Body of pancreas (tissue), 4 donors: ENCODE results near the gene CLVS2. TPM values are rescaled to one million over a fixed set of nuclear protein-coding genes. Genes with fewer than 3 reads are reported as not detected.

ENCODE experiments used
- ATAC-seq: fragments of 150-250 bp; one replicate; pipeline ENCODE4 v1.9.1; 2016
- DNase-seq, 4 donors: peaks; one replicate each; pipeline ENCODE4 v3.0.0-alpha.2; 2019
- H3K27ac ChIP-seq, 4 donors: fragments of 200-600 bp; sonication (generic); 1 replicate in 3 of 4; 2 replicates in 1 of 4; pipeline versions ENCODE4 v1.5.1 to v1.6.1; 2016 to 2019; ENCODE audit warnings: mild to moderate bottlenecking in 1 of 4, mixed read lengths in 1 of 4, moderate library complexity in 1 of 4
- H3K27me3 ChIP-seq, 2 donors: fragments of 200-600 bp; sonication (generic); one replicate each; pipeline ENCODE4 v1.6.0; 2016; ENCODE audit warnings: mild to moderate bottlenecking in 1 of 2
- H3K36me3 ChIP-seq, 2 donors: fragments of 200-600 bp; sonication (generic); replicated peaks in 1 of 2; 2 replicates each; pipeline ENCODE4 v1.5.1; 2016; ENCODE audit warnings: low read depth in 2 of 2; ENCODE audit not compliant: insufficient read depth in 1 of 2
- H3K4me1 ChIP-seq: fragments of 200-600 bp; sonication (generic); one replicate; pipeline ENCODE4 v1.6.0; 2016
- H3K4me3 ChIP-seq, 2 donors: fragments of 200-600 bp; sonication (generic); 1 replicate in 1 of 2; 2 replicates in 1 of 2; pipeline ENCODE4 v1.5.1; 2016 to 2019
- H3K9me3 ChIP-seq, 3 donors: fragments of 200-600 bp; sonication (generic); 1 replicate in 2 of 3; 2 replicates in 1 of 3; pipeline ENCODE4 v1.5.1; 2016
- CTCF ChIP-seq, 7 experiments: fragments of 450-650 bp in 4 of 7; fragments of 200-600 bp in 3 of 7; sonication (generic) in 3 of 7; IDR thresholded peaks; one replicate each; pipeline ENCODE4 v1.5.1; 2016 to 2019; ENCODE audit warnings: antibody characterized with exemption in 7 of 7
- POLR2A ChIP-seq, 3 donors: fragments of 450-650 bp; IDR thresholded peaks; one replicate each; pipeline ENCODE4 v1.6.1; 2016; ENCODE audit warnings: antibody characterized with exemption in 3 of 3, mild to moderate bottlenecking in 2 of 3
- WGBS, 2 donors: methylation state at CpG; one replicate each; pipeline ENCODE4 v1.1.5; 2017; 5-methylcytosine and 5-hydroxymethylcytosine counted together
- intact Hi-C: fragments of 100-400 bp; cut with DNase I; formaldehyde crosslinking; loops from one replicate; pipeline ENCODE4 v1.15.1; 2023
- total RNA-seq, 2 donors: library from RNA; depleted of rRNA; stranded (reverse); fragments of >200 nt; gene quantifications; one replicate each; pipeline ENCODE4 v1.1.0, GENCODE V29; 2016

CLVS2 gene
- total RNA-seq, 2 donors from 2014 or later, result under 0.01 TPM; not detected in 1

GRCh38 chr6:123017104-123017682, 21.2 kb downstream of the CLVS2 start:
- TF ChIP-seq POLR2A (IDR thresholded peaks at IDR 0.05), result no peak
- TF ChIP-seq CTCF (IDR thresholded peaks at IDR 0.05), result no peak
- 42 to 49% methylated on average over 5 of the region's 5 CpGs for WGBS, 2 donors
- ATAC-seq, result no peak

GRCh38 chr6:123022975-123023374, 26.9 kb downstream of the CLVS2 start:
- H3K27me3 ChIP-seq, result no peaks in the 10 kb centered on the region
- no peak overlapping the region for H3K27ac ChIP-seq
- H3K9me3 ChIP-seq, result no peaks in the 10 kb centered on the region
- no peak overlapping the region for H3K4me3 ChIP-seq
- H3K4me1 ChIP-seq, result no peaks in the 10 kb centered on the region
- TF ChIP-seq POLR2A (IDR thresholded peaks at IDR 0.05) (no peak), CTCF (IDR thresholded peaks at IDR 0.05) (no peak)
- ATAC-seq (no peak), DNase-seq (no peak)
- no peaks in the 10 kb centered on the region for H3K36me3 ChIP-seq
- intact Hi-C loops, result no loop called here
- 0% methylated on average over 1 of the region's 1 CpG for WGBS, 2 donors

More at GRCh38 chr6:123017104-123017682, 21.2 kb downstream of the CLVS2 start:
- H3K4me3 ChIP-seq, result no peak overlapping the region
- intact Hi-C loops, result no loop called here
- H3K9me3 ChIP-seq, result no peaks in the 10 kb centered on the region
- DNase-seq, result no peak
- no peaks in the 10 kb centered on the region for H3K36me3 ChIP-seq
- no peaks in the 10 kb centered on the region for H3K27me3 ChIP-seq
- peaks cover 7% of the 10 kb centered on the region for H3K4me1 ChIP-seq
- H3K27ac ChIP-seq, result no peak overlapping the region

- H3K27ac ChIP-seq, result no peak overlapping the region
- DNase-seq (no peak), ATAC-seq (no peak)
- no peaks in the 10 kb centered on the region for H3K4me1 ChIP-seq
- H3K4me3 ChIP-seq, result no peak overlapping the region
- no peak for TF ChIP-seq CTCF (IDR thresholded peaks at IDR 0.05)
- no peak for TF ChIP-seq POLR2A (IDR thresholded peaks at IDR 0.05)
- 61 to 66% methylated on average over 5 of the region's 5 CpGs for WGBS, 2 donors
- no peaks in the 10 kb centered on the region for H3K27me3 ChIP-seq
- no peaks in the 10 kb centered on the region for H3K9me3 ChIP-seq
- intact Hi-C loops, result no loop called here
- H3K36me3 ChIP-seq, result no peaks in the 10 kb centered on the region
Observed at GRCh38 chr6:123024976-123025375, 28.9 kb downstream of the CLVS2 start.

GRCh38 chr6:123027408-123027807, 31.4 kb downstream of the CLVS2 start:
- Histone ChIP-seq H3K27ac (no peak overlapping the region), H3K27me3 (no peaks in the 10 kb centered on the region), H3K9me3 (no peaks in the 10 kb centered on the region), H3K4me3 (no peak overlapping the region), H3K4me1 (no peaks in the 10 kb centered on the region), H3K36me3 (no peaks in the 10 kb centered on the region)
- whole genome bisulfite sequencing, 2 donors, result 58 to 76% methylated on average over 2 of the region's 2 CpGs
- no peak for DNase-seq
- intact Hi-C loops, result no loop called here
- TF ChIP-seq POLR2A (IDR thresholded peaks at IDR 0.05) (no peak), CTCF (IDR thresholded peaks at IDR 0.05) (no peak)
- ATAC-seq, result no peak

- Histone ChIP-seq H3K4me3 (no peak overlapping the region), H3K27me3 (no peaks in the 10 kb centered on the region), H3K9me3 (no peaks in the 10 kb centered on the region), H3K27ac (no peak overlapping the region), H3K4me1 (no peaks in the 10 kb centered on the region), H3K36me3 (no peaks in the 10 kb centered on the region)
- 62 to 65% methylated on average over 5 of the region's 5 CpGs for WGBS, 2 donors
- TF ChIP-seq POLR2A (IDR thresholded peaks at IDR 0.05), result no peak
- TF ChIP-seq CTCF (IDR thresholded peaks at IDR 0.05), result no peak
- DNase-seq (no peak), ATAC-seq (no peak)
- intact Hi-C loops, result no loop called here
Observed at GRCh38 chr6:123028263-123028662, 32.2 kb downstream of the CLVS2 start.
